ENCODE data around the gene CDC42BPB. TPM values are rescaled to one million over a fixed set of nuclear protein-coding genes. Genes with fewer than 3 reads are reported as not detected.

CDC42BPB gene
- total and polyA plus RNA-seq, 2 of the 4 experiments (the other 2 are of a cell fraction), result 49.1 to 81.4 TPM

DNA sequence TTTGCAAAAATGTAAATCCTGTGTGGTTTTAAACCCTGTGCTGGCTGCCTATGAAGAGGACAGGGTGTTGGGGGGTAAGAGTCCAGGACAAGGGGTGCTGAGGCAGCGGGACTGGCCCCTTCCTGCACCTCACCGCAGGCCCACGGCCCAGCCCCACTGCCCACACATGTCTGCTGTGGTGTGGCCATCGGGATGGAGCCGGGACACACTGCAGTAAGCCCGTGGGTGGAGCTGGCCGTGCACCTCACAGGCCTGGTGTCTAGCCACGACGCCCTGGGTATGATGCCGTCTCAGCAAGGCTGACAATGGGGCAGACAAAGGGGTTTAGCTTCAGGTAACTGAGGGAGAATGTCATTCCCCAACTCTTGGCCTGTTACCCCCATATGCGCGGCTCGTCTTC lies 115.3 kb downstream of the CDC42BPB start:
- peaks cover 3 to 30% of the 10 kb centered on the region in 2 experiments for H3K79me1 ChIP-seq (ENCODE audit: low read depth in 1 of 2, low read length in 2 of 2)
- WGBS, 2 experiments (ENCODE audit: extremely low coverage in 2 of 2, insufficient read length in 1 of 2), result no CpG with 5 or more reads among the region's 13 CpGs
- no peak overlapping the region for H2BK120ac ChIP-seq (ENCODE audit: low read depth, low read length)
- no peak overlapping the region for H3K14ac ChIP-seq (replicated peaks; ENCODE audit: low read depth, low read length)
- peaks cover 81% of the 10 kb centered on the region for H3K36me3 ChIP-seq (ENCODE audit: control insufficient read depth, insufficient read depth, low read length)
- no peak overlapping the region for H4K5ac ChIP-seq (ENCODE audit: low read depth, low read length)
- DNase-seq, result no peak
- no peak overlapping the region for H3K4me2 ChIP-seq (ENCODE audit: low read depth, low read length)
- intact Hi-C loops (cut with micrococcal nuclease), result no loop called here
- dilution Hi-C loops (cut with HindIII; ENCODE audit: low sequenced_read_pairs, unreplicated experiment), result no loop called here
- no peak overlapping the region for H2AK5ac ChIP-seq (ENCODE audit: low read depth, low read length)
- H4K91ac ChIP-seq (ENCODE audit: insufficient read depth, low read depth, low read length), result no peak overlapping the region
- CTCF ChIA-PET, result no interaction called here
- in situ Hi-C loops (cut with MboI; ENCODE audit: low sequenced_read_pairs), result no loop called here
- H2AK9ac ChIP-seq (replicated peaks; ENCODE audit: low read depth, low read length, poor library complexity), result peak overlapping the region; percentile 45
- H3K27ac ChIP-seq (ENCODE audit: insufficient read depth, low read length), result no peak overlapping the region
- no peak overlapping the region for H2BK15ac ChIP-seq (ENCODE audit: low read depth, low read length)
- H2AFZ ChIP-seq (replicated peaks; ENCODE audit: low read length, poor library complexity), result no peak overlapping the region
- H4K8ac ChIP-seq (ENCODE audit: low read depth in 2 of 2, low read length in 2 of 2), result no peak overlapping the region
- H3K9ac ChIP-seq (ENCODE audit: low read depth, low read length), result no peak overlapping the region
- no peak overlapping the region for H3K23ac ChIP-seq (ENCODE audit: low read depth, low read length)
- H3K56ac ChIP-seq (ENCODE audit: extremely low read depth, insufficient read depth, low read length), result no peak overlapping the region
- H3K4me3 ChIP-seq (ENCODE audit: insufficient read depth, low read depth, low read length), result no peak overlapping the region
- peaks cover 4% of the 10 kb centered on the region; the same call in 1 of the 2 replicates for H3K9me1 ChIP-seq (ENCODE audit: insufficient read depth, low read length)
- no peak overlapping the region for H3K18ac ChIP-seq (ENCODE audit: low read depth, low read length)
- no TSS peak for BruUV-seq (replicated peaks)
- H2BK5ac ChIP-seq (ENCODE audit: low read depth, low read length, poor library complexity, severe bottlenecking), result no peak overlapping the region
- ATAC-seq (ENCODE audit: low read depth), result no peak
- H2BK20ac ChIP-seq (ENCODE audit: low read depth, low read length), result no peak overlapping the region
- no peaks in the 10 kb centered on the region for H3K27me3 ChIP-seq (ENCODE audit: control insufficient read depth, insufficient read depth, low read length)
- H3K9me3 ChIP-seq (ENCODE audit: control insufficient read depth, insufficient read depth, low read length), result no peaks in the 10 kb centered on the region
- no peaks in the 10 kb centered on the region; the same call in 1 of the 2 replicates for H3K4me1 ChIP-seq (ENCODE audit: control insufficient read depth, insufficient read depth, low read length)
- TF ChIP-seq, protein P1, sequence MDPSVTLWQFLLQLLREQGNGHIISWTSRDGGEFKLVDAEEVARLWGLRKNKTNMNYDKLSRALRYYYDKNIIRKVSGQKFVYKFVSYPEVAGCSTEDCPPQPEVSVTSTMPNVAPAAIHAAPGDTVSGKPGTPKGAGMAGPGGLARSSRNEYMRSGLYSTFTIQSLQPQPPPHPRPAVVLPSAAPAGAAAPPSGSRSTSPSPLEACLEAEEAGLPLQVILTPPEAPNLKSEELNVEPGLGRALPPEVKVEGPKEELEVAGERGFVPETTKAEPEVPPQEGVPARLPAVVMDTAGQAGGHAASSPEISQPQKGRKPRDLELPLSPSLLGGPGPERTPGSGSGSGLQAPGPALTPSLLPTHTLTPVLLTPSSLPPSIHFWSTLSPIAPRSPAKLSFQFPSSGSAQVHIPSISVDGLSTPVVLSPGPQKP (IDR thresholded peaks at IDR 0.05; ENCODE audit: borderline replicate concordance, low read depth, low read length), result no peak
- TF ChIP-seq FOS (IDR thresholded peaks at IDR 0.05; ENCODE audit: low read depth, low read length), result no peak
- TF ChIP-seq RFX5 (IDR thresholded peaks at IDR 0.05; ENCODE audit: low read depth, low read length), result no peak
- TF ChIP-seq RCOR1 (IDR thresholded peaks at IDR 0.05; ENCODE audit: insufficient replicate concordance, low read length), result no peak
- TF ChIP-seq RAD21 (IDR thresholded peaks at IDR 0.05; ENCODE audit: low read length), result no peak
- TF ChIP-seq, protein P2, sequence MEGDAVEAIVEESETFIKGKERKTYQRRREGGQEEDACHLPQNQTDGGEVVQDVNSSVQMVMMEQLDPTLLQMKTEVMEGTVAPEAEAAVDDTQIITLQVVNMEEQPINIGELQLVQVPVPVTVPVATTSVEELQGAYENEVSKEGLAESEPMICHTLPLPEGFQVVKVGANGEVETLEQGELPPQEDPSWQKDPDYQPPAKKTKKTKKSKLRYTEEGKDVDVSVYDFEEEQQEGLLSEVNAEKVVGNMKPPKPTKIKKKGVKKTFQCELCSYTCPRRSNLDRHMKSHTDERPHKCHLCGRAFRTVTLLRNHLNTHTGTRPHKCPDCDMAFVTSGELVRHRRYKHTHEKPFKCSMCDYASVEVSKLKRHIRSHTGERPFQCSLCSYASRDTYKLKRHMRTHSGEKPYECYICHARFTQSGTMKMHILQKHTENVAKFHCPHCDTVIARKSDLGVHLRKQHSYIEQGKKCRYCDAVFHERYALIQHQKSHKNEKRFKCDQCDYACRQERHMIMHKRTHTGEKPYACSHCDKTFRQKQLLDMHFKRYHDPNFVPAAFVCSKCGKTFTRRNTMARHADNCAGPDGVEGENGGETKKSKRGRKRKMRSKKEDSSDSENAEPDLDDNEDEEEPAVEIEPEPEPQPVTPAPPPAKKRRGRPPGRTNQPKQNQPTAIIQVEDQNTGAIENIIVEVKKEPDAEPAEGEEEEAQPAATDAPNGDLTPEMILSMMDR (conservative IDR thresholded peaks at IDR 0.05; ENCODE audit: low read depth, low read length), result no peak
- no peak for TF ChIP-seq MAFK (IDR thresholded peaks at IDR 0.05; ENCODE audit: low read depth, low read length)
- no peak for TF ChIP-seq BHLHE40 (IDR thresholded peaks at IDR 0.05; ENCODE audit: low read depth, low read length)
- TF ChIP-seq, protein P3, sequence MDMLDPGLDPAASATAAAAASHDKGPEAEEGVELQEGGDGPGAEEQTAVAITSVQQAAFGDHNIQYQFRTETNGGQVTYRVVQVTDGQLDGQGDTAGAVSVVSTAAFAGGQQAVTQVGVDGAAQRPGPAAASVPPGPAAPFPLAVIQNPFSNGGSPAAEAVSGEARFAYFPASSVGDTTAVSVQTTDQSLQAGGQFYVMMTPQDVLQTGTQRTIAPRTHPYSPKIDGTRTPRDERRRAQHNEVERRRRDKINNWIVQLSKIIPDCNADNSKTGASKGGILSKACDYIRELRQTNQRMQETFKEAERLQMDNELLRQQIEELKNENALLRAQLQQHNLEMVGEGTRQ (IDR thresholded peaks at IDR 0.05; ENCODE audit: low read depth, low read length), result no peak
- TF ChIP-seq POLR2A (IDR thresholded peaks at IDR 0.05; ENCODE audit: low read depth, low read length), result no peak
- TF ChIP-seq NFE2L2 (IDR thresholded peaks at IDR 0.05; ENCODE audit: low read depth, low read length), result no peak
- TF ChIP-seq CHD1 (IDR thresholded peaks at IDR 0.05; ENCODE audit: low read depth, low read length), result no peak
- TF ChIP-seq CEBPB (IDR thresholded peaks at IDR 0.05; ENCODE audit: low read depth, low read length), result no peak
- TF ChIP-seq MAZ (IDR thresholded peaks at IDR 0.05; ENCODE audit: borderline replicate concordance, low read depth, low read length), result no peak
- no peak for TF ChIP-seq MXI1 (IDR thresholded peaks at IDR 0.05; ENCODE audit: borderline replicate concordance, low read depth, low read length)
- no peak for TF ChIP-seq SMC3 (IDR thresholded peaks at IDR 0.05; ENCODE audit: low read depth, low read length)
- no peak overlapping the region for H3K4ac ChIP-seq (ENCODE audit: low read depth, low read length)
- H4K20me1 ChIP-seq (ENCODE audit: insufficient read depth, low read length), result peaks cover 9% of the 10 kb centered on the region
- POLR2A ChIA-PET (ENCODE audit: unreplicated experiment), result no interaction called here
